Motor neuron (in vitro differentiated cells): ENCODE measurements around the gene RNF208. TPM values are rescaled to one million over a fixed set of nuclear protein-coding genes. Genes with fewer than 3 reads are reported as not detected.

Experiments
- ATAC-seq, 8 experiments: fragments of 200-7000 bp; cut with Tn5 transposase; replicated peaks in 6 of 8; 2 replicates each; pipeline ENCODE4 v1.8.0; 2021; ENCODE audit warnings: mild to moderate bottlenecking in 8 of 8, moderate library complexity in 8 of 8
- H3K27ac ChIP-seq, 2 donors: fragments of 250-450 bp; sonication (Bioruptor Pico); 2 replicates each; pipeline ENCODE4 v1.9.0; 2021; ENCODE audit warnings: antibody characterized with exemption in 2 of 2, mild to moderate bottlenecking in 2 of 2, moderate library complexity in 1 of 2
- H3K4me1 ChIP-seq, 2 donors: fragments of 250-450 bp; sonication (Bioruptor Pico); replicated peaks in 1 of 2; 2 replicates each; pipeline ENCODE4 v1.6.1; 2021; ENCODE audit warnings: antibody characterized with exemption in 2 of 2, mild to moderate bottlenecking in 2 of 2, moderate library complexity in 1 of 2
- H3K4me3 ChIP-seq, 5 donors: fragments of 250-450 bp; sonication (Bioruptor Pico); 2 replicates each; pipeline ENCODE4 v1.9.0; 2021; ENCODE audit warnings: antibody characterized with exemption in 5 of 5, mild to moderate bottlenecking in 5 of 5, moderate library complexity in 4 of 5
- WGBS, 10 experiments: fragments of 450-650 bp; shearing (Covaris generic); methylation state at CpG; one replicate each; pipeline ENCODE4 v1.0.0; 2022; 5-methylcytosine and 5-hydroxymethylcytosine counted together
- in situ Hi-C, 9 experiments: fragments of 400-800 bp; cut with MboI; loops; one replicate each; pipeline ENCODE4 v1.15.0; 2021; ENCODE audit warnings: low sequenced_read_pairs in 9 of 9, low pct_unique_long_range_greater_than_20kb in 2 of 9; ENCODE audit not compliant: unreplicated experiment in 9 of 9
- total RNA-seq, 8 experiments: library from RNA; unstranded; fragments of 300-600 nt; gene quantifications; 2 replicates each; pipeline versions ENCODE4 v1.2.3 to v1.2.4, GENCODE V29; 2022

Gene RNF208
- total RNA-seq, 8 experiments from 2014 or later: 0.41 to 7.0 (median 3.0) TPM

GRCh38 chr9:137192448-137192780 lies 29.6 kb downstream of the RNF208 start:
- H3K4me3 ChIP-seq: no peak overlapping the region
- peaks cover 10 to 12% of the 10 kb centered on the region in 2 donors for H3K4me1 ChIP-seq
- WGBS, 10 experiments: 100% methylated on average over 1 of the region's 10 CpGs; no CpG with 5 or more reads in 7 of the 10 experiments
- in situ Hi-C loops: no loop called here
- no peak overlapping the region for H3K27ac ChIP-seq
- ATAC-seq: no peak

DNA sequence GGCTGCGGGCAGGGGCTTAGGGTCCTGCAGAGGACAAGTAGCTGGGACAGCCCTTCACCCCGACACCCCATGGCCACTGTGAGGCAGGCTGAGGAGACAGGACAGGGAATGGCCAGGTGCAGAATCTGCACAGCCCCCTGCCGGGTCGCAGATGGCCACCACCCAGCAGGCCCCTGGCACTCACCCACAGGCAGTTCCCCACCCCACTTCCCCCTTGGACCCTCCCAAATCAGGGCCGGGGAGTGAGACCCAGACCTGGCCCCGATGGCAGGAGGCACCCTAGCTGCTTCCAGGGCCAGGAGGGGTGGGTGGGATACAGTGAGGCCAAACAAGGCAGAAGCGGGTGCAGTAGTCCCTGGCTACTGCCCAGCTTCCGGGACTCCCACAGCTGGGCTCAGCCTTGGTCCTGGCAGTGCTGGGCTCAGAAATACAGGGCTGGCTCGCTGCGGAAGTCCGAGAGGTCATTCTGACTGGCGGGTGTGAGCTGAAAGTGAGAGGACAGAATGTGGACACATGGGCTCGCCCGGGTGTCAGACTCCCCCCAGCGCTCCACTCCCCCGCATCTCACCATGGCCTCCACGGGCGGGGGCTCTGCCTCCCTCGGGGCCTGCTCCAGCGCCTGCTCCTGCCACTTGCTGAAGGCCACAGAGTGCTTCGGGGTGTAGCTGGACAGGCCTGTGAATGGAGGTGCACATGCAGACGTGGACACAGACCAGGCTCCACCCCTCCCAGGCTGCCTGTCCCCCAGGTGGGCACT lies 30.2 kb downstream of the RNF208 start:
- WGBS, 10 experiments: 86 to 100% (median 100%) methylated on average over 1 to 2 of the region's 22 CpGs; no CpG with 5 or more reads in 6 of the 10 experiments
- peaks cover 15 to 17% of the 10 kb centered on the region in 2 donors for H3K4me1 ChIP-seq
- no peak for ATAC-seq
- in situ Hi-C loops: no loop called here
- H3K4me3 ChIP-seq: no peak overlapping the region
- no peak overlapping the region for H3K27ac ChIP-seq

DNA sequence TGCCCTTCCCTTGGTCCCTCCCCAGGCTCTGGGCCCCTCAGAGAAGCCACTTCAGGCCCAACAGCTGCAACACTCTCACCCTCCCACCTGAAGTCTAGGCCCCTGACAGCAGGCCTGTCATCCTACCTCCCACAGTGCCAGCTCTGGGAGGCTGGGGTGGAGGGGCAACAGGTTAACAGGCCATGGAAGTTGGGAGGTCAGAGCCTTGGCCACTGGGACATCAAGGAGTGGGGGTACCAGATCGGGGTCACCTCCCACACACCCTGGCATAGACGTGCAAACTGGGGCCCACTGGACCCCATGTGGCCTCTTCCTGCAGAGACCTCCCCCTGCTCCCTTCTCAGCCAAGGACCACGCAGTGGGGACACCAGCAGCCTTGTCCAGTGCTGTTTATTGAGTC lies 30.8 kb downstream of the RNF208 start:
- Histone ChIP-seq H3K27ac (no peak overlapping the region), H3K4me1 (peaks cover 17 to 20% of the 10 kb centered on the region in 2 donors), H3K4me3 (no peak overlapping the region)
- 83 to 100% methylated on average over 1 of the region's 3 CpGs; no CpG with 5 or more reads in 8 of the 10 experiments for WGBS, 10 experiments
- no peak for ATAC-seq
- in situ Hi-C loops: no loop called here

DNA sequence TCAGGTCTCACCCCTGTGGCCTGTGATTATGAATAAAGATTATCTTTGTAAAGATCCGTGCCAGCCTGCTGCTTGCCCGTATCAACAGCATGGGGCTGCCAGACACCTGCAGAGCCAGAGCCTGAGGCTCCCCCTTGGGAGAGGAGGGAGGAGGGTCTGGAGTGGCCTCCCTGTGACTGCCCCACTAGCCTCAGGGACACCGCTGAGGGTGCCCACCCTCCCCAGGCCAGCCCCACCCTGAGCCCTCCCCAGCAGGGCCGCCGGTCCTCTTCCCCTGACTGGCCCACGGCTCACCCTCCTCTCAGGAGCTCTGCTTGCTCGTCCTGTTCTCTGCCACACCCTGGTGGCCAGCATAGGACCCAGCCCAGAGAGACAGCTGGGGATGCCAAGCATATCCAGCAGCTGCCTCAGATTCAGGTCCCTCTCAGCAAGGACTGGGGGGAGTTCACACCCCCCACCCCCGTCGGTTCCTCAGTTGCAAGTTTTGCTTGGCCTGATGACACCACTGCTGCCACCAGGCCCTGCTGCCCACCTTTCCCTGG lies 31.7 kb downstream of the RNF208 start:
- ATAC-seq: no peak
- peaks cover 17 to 20% of the 10 kb centered on the region in 2 donors for H3K4me1 ChIP-seq
- no peak overlapping the region for H3K27ac ChIP-seq
- H3K4me3 ChIP-seq: no peak overlapping the region
- in situ Hi-C loops: no loop called here
- 40 to 89% methylated on average over 1 to 3 of the region's 9 CpGs; no CpG with 5 or more reads in 8 of the 10 experiments for WGBS, 10 experiments

DNA sequence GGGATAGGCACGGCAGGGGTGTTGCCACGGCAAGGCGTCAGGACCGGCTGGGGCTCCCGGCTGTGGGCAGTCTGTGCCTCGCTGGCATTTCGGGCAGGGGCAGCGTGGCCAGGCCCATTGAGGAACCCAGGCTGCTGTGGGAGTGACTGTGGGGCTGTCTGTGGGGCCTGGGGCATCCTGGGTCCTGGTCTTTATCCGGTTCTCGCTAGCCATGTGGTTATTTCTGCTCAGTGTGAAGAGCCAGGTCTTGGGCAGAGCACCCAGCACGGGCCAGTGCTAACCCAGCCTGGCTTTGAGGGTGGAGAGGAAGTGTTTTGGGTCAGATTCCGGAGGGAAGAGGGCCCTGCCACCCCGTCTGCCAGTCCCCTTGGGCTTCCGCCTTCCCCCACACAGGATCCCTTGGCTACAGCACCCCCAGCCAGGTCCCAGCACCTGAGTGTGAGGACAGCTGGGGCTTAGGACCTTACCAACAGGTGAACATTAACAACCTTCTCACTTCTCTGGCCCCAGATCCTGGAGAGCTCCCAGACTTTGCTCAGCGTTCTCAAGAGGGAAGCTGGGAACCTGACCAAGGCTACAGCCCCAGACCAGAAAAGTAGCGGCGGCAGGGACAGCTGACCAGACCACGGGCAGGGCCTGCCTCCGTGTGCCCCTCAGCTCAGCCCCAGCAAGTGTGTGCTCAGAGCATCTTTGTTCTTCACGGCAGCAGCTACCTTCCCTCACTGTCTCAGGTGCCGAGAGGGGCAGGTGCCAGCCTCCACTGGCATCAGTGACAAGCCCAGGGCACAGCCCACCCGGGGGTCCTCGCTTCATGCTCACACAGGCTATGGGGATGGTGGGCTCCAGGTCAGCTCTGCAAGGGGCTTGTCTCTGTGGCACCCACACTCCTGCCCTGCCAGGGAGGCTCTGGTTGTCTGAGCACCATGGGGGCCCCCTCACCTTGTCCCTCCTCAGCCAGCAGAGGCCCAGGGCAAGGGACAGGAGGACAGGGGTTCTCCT lies 32.4 kb downstream of the RNF208 start:
- 53 to 82% (median 70%) methylated on average over 2 to 7 of the region's 23 CpGs; no CpG with 5 or more reads in 5 of the 10 experiments for WGBS, 10 experiments
- in situ Hi-C loops: no loop called here
- ATAC-seq: peak in 2 of 8 experiments; percentile 1 to 4
- H3K4me1 ChIP-seq: peaks cover 17 to 20% of the 10 kb centered on the region in 2 donors
- peak overlapping the region; percentile 83 to 93 (median 90) for H3K4me3 ChIP-seq
- H3K27ac ChIP-seq: peak overlapping the region; percentile 93 to 96

- peak within 1 kb of the TSS; percentile 93 to 96 for H3K27ac ChIP-seq
- H3K4me3 ChIP-seq: peak within 1 kb of the TSS; percentile 83 to 93 (median 90)
- in situ Hi-C loops: no loop called here
- 0% methylated on average over 11 of the region's 98 CpGs; no CpG with 5 or more reads in 9 of the 10 experiments for WGBS, 10 experiments
- H3K4me1 ChIP-seq: peaks cover 17 to 20% of the 10 kb centered on the region in 2 donors
- peak; percentile 85 to 92 (median 90) for ATAC-seq
Measured at GRCh38 chr9:137188490-137189296, 33.3 kb downstream of the RNF208 start, which contains the start of the genes ANAPC2 and SSNA1. Gene ANAPC2, minus strand, starts transcription at chr9:137188560. Its CDS starts 28 bp downstream, at chr9:137188532. Gene SSNA1, plus strand, starts transcription at chr9:137188676. Its CDS starts 51 bp downstream, at chr9:137188727.

- 0 to 17% (median 0%) methylated on average over 1 to 8 of the region's 31 CpGs; no CpG with 5 or more reads in 6 of the 10 experiments for WGBS, 10 experiments
- Histone ChIP-seq H3K4me3 (peak overlapping the region; percentile 83 to 93 (median 90)), H3K4me1 (peaks cover 17 to 20% of the 10 kb centered on the region in 2 donors), H3K27ac (peak overlapping the region; percentile 25 to 96)
- ATAC-seq: peak in 4 of 8 experiments; percentile 1 to 8 (median 4)
- in situ Hi-C loops: no loop called here
Measured at GRCh38 chr9:137188086-137188489, 34.0 kb downstream of the RNF208 start.

- Histone ChIP-seq H3K4me1 (peaks cover 17 to 20% of the 10 kb centered on the region in 2 donors), H3K4me3 (peak overlapping the region; percentile 83 to 93 (median 90)), H3K27ac (no peak overlapping the region)
- in situ Hi-C loops: no loop called here
- no peak for ATAC-seq
- 60 to 100% (median 83%) methylated on average over 1 to 7 of the region's 15 CpGs; no CpG with 5 or more reads in 2 of the 10 experiments for WGBS, 10 experiments
Measured at GRCh38 chr9:137187386-137187785, 34.7 kb downstream of the RNF208 start.

DNA sequence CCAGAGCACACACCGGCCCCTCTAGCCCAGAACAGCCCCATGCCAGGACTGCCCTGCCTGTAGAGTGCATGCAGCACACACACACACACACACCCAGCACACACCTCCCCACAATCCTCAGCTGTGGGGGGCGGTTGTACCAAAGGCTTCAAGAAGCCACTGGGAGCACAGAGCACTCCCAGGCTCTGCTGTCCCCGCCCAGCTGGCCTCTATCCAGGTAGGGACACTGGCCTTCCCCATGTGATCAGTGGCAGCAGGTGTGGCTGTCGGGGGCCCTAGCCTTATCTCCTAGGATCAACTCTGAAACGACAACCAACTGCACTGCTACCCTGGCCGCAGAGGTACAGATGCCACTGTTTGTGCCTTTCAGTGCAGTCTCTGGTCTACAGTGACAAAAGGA lies 35.7 kb downstream of the RNF208 start:
- Histone ChIP-seq H3K4me3 (no peak overlapping the region), H3K4me1 (peaks cover 17 to 20% of the 10 kb centered on the region in 2 donors), H3K27ac (no peak overlapping the region)
- 69 to 100% (median 88%) methylated on average over 1 to 2 of the region's 6 CpGs; no CpG with 5 or more reads in 6 of the 10 experiments for WGBS, 10 experiments
- ATAC-seq: no peak
- in situ Hi-C loops: no loop called here

DNA sequence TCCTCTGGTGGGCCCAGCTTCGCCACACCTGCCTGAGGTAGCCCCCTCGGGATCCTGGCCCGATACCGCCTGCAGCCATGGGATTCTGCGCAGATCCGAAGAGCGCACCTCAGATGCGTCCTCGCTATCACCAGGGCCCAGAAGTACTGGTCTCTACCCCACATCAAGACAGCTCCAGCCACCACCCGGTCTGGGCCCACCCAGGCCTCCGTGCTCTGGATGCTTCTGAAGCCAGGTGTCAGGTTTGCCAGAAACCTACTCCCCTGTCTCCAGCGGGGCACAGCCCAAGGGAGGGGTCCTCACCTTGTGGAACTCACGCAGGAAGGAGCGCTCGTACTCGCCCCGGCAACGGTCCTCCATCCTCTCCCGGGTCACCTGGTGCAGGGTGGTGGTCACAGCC lies 36.1 kb downstream of the RNF208 start:
- no peak overlapping the region for H3K4me3 ChIP-seq
- H3K4me1 ChIP-seq: peaks cover 17 to 20% of the 10 kb centered on the region in 2 donors
- ATAC-seq: no peak
- in situ Hi-C loops: no loop called here
- H3K27ac ChIP-seq: no peak overlapping the region
- WGBS, 10 experiments: 89 to 100% (median 95%) methylated on average over 2 to 5 of the region's 19 CpGs; no CpG with 5 or more reads in 6 of the 10 experiments

DNA sequence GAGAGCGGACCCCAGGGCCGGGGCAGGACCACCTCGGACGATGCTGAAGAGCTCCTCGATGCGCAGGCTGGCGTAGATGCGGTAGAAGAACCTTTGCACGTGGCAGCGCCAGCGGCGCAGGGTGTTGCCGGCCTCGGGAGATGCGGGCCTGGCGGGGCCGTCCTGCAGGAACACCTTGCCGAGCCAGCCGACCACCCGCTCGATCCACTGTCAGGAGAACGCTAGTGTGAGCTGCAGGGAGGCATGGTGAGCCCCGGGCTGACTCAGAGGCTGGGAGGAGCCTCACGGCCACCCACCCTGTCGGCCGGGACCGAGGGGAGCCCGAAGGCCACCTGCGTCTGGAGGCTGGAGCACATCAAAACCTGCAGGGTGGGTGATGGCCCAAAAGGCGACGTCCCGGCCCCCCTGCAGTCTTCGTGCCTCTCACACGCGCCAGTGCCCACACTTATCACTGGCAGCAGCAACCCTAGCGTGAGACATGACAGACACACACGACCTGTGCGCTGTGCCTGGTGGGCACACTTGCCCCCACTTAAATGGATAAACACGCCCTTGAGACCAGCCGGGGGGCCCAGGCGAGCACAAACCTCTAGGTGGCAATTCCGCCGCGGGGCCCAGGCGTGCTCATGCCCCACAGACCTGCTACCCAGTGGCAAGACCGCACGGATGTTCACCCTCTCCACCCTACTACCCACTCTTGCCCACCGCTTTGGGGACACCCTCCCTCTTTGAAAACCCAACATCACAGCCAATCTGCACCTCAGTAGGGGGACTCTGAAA lies 37.0 kb downstream of the RNF208 start:
- 80 to 100% (median 90%) methylated on average over 1 to 2 of the region's 48 CpGs; no CpG with 5 or more reads in 7 of the 10 experiments for WGBS, 10 experiments
- peaks cover 17 to 18% of the 10 kb centered on the region in 2 donors for H3K4me1 ChIP-seq
- no peak for ATAC-seq
- in situ Hi-C loops: no loop called here
- H3K4me3 ChIP-seq: no peak overlapping the region
- no peak overlapping the region for H3K27ac ChIP-seq
